Measurements from ENCODE around the gene SKAP1.
"Not testable (repeated sequence)": the region's sequence is repeated elsewhere in the genome, so short reads cannot be mapped to it uniquely, and the experiment has no call there.

SKAP1 gene

GRCh38 chr17:48247038-48247437 lies 183.0 kb downstream of the SKAP1 start:
- no peaks in the 10 kb centered on the region for H3K9me2 ChIP-seq (replicated peaks; ENCODE audit: insufficient read depth, low read length)
- no peak overlapping the region for H2AFZ ChIP-seq (ENCODE audit: low read length)
- H3K9me3 ChIP-seq (replicated peaks; ENCODE audit: insufficient read depth, low read length), result no peaks in the 10 kb centered on the region
- no peaks in the 10 kb centered on the region for H3K27me3 ChIP-seq (replicated peaks; ENCODE audit: insufficient read depth, low read length)
- H4K20me1 ChIP-seq (ENCODE audit: insufficient read depth, low read length), result no peaks in the 10 kb centered on the region
- TF ChIP-seq EZH2phosphoT487 (IDR thresholded peaks at IDR 0.05; ENCODE audit: low read length), result no peak
- TF ChIP-seq EZH2 (optimal IDR thresholded peaks at IDR 0.05; ENCODE audit: low read depth, low read length), result no peak
- no peak for TF ChIP-seq CTCF (IDR thresholded peaks at IDR 0.05; ENCODE audit: low read length)
- no peak overlapping the region for H3K9ac ChIP-seq (ENCODE audit: low read length)
- no peaks in the 10 kb centered on the region for H3K79me2 ChIP-seq (ENCODE audit: low read length)
- H3K4me2 ChIP-seq (ENCODE audit: low read depth, low read length), result no peak overlapping the region
- no peak overlapping the region for H3K27ac ChIP-seq (ENCODE audit: low read length)
- H3K4me3 ChIP-seq (ENCODE audit: low read length), result no peak overlapping the region
- H3K4me1 ChIP-seq (ENCODE audit: low read length), result peaks cover 16% of the 10 kb centered on the region
- DNase-seq, result no peak
- H3K36me3 ChIP-seq (replicated peaks; ENCODE audit: insufficient read depth, low read length), result no peaks in the 10 kb centered on the region
- H3F3A ChIP-seq (ENCODE audit: insufficient read depth, low read length), result 0 out of 2 replicates have a peak, but pooled peaks cover 6% of the 10 kb centered on the region

- H3K79me2 ChIP-seq (ENCODE audit: low read length), result no peaks in the 10 kb centered on the region
- H3K9me3 ChIP-seq (replicated peaks; ENCODE audit: insufficient read depth, low read length), result no peaks in the 10 kb centered on the region
- peaks cover 16% of the 10 kb centered on the region for H3K4me1 ChIP-seq (ENCODE audit: low read length)
- H4K20me1 ChIP-seq (ENCODE audit: insufficient read depth, low read length), result no peaks in the 10 kb centered on the region
- no peak for DNase-seq
- H3K4me2 ChIP-seq (ENCODE audit: low read depth, low read length), result no peak overlapping the region
- 0 out of 2 replicates have a peak, but pooled peaks cover 6% of the 10 kb centered on the region for H3F3A ChIP-seq (ENCODE audit: insufficient read depth, low read length)
- no peak overlapping the region for H3K27ac ChIP-seq (ENCODE audit: low read length)
- no peak overlapping the region for H2AFZ ChIP-seq (ENCODE audit: low read length)
- no peaks in the 10 kb centered on the region for H3K9me2 ChIP-seq (replicated peaks; ENCODE audit: insufficient read depth, low read length)
- no peak overlapping the region for H3K9ac ChIP-seq (ENCODE audit: low read length)
- H3K36me3 ChIP-seq (replicated peaks; ENCODE audit: insufficient read depth, low read length), result no peaks in the 10 kb centered on the region
- no peak for TF ChIP-seq EZH2phosphoT487 (IDR thresholded peaks at IDR 0.05; ENCODE audit: low read length)
- no peak for TF ChIP-seq EZH2 (optimal IDR thresholded peaks at IDR 0.05; ENCODE audit: low read depth, low read length)
- no peak for TF ChIP-seq CTCF (IDR thresholded peaks at IDR 0.05; ENCODE audit: low read length)
- H3K27me3 ChIP-seq (replicated peaks; ENCODE audit: insufficient read depth, low read length), result no peaks in the 10 kb centered on the region
- H3K4me3 ChIP-seq (ENCODE audit: low read length), result no peak overlapping the region
Measured at GRCh38 chr17:48246612-48247011, 183.4 kb downstream of the SKAP1 start.

- not testable (repeated sequence) for H3K79me2 ChIP-seq (ENCODE audit: low read length); H3K4me3 ChIP-seq (ENCODE audit: low read length); H4K20me1 ChIP-seq (ENCODE audit: insufficient read depth, low read length); H3K27ac ChIP-seq (ENCODE audit: low read length); H3F3A ChIP-seq (ENCODE audit: insufficient read depth, low read length); H3K9ac ChIP-seq (ENCODE audit: low read length); H3K4me2 ChIP-seq (ENCODE audit: low read depth, low read length); H3K9me2 ChIP-seq (replicated peaks; ENCODE audit: insufficient read depth, low read length); H2AFZ ChIP-seq (ENCODE audit: low read length); H3K27me3 ChIP-seq (replicated peaks; ENCODE audit: insufficient read depth, low read length); H3K36me3 ChIP-seq (replicated peaks; ENCODE audit: insufficient read depth, low read length); DNase-seq; H3K9me3 ChIP-seq (replicated peaks; ENCODE audit: insufficient read depth, low read length)
- H3K4me1 ChIP-seq (ENCODE audit: low read length), result peaks cover 26% of the 10 kb centered on the region
Measured at GRCh38 chr17:48245465-48246033, 184.5 kb downstream of the SKAP1 start.

- Histone ChIP-seq H2AFZ (ENCODE audit: low read length) (no peak overlapping the region), H3K9ac (ENCODE audit: low read length) (no peak overlapping the region), H3K4me1 (ENCODE audit: low read length) (peaks cover 28% of the 10 kb centered on the region), H3K4me2 (ENCODE audit: low read depth, low read length) (peak overlapping the region; percentile 3; the same call in 1 of the 2 replicates), H3K4me3 (ENCODE audit: low read length) (no peak overlapping the region), H3K9me2 (replicated peaks; ENCODE audit: insufficient read depth, low read length) (no peaks in the 10 kb centered on the region), H3K27ac (ENCODE audit: low read length) (no peak overlapping the region), H3K79me2 (ENCODE audit: low read length) (no peaks in the 10 kb centered on the region), H3K9me3 (replicated peaks; ENCODE audit: insufficient read depth, low read length) (no peaks in the 10 kb centered on the region), H4K20me1 (ENCODE audit: insufficient read depth, low read length) (no peaks in the 10 kb centered on the region), H3F3A (ENCODE audit: insufficient read depth, low read length) (0 out of 2 replicates have a peak, but pooled peaks cover 6% of the 10 kb centered on the region), H3K27me3 (replicated peaks; ENCODE audit: insufficient read depth, low read length) (no peaks in the 10 kb centered on the region), H3K36me3 (replicated peaks; ENCODE audit: insufficient read depth, low read length) (no peaks in the 10 kb centered on the region)
- TF ChIP-seq EZH2 (optimal IDR thresholded peaks at IDR 0.05; ENCODE audit: low read depth, low read length), result no peak
- TF ChIP-seq EZH2phosphoT487 (IDR thresholded peaks at IDR 0.05; ENCODE audit: low read length), result no peak
- no peak for TF ChIP-seq CTCF (IDR thresholded peaks at IDR 0.05; ENCODE audit: low read length)
- no peak for DNase-seq
Measured at GRCh38 chr17:48244814-48245213, 185.2 kb downstream of the SKAP1 start.
